Panc1 (cell line): ENCODE measurements around the gene APOL2. TPM values are rescaled to one million over a fixed set of nuclear protein-coding genes. Genes with fewer than 3 reads are reported as not detected.

Source experiments
- ATAC-seq: fragments of 200-7000 bp; cut with Tn5 transposase; 2 replicates; pipeline ENCODE4 v1.9.1; 2020; ENCODE audit warnings: mild to moderate bottlenecking, moderate library complexity
- BruUV-seq: library from RNA; stranded (reverse); fragments of 400-500 nt; replicated peaks from 2 replicates; lab custom pipeline; 2021; lab: Mats Ljungman, UMichigan
- CTCF ChIA-PET: fragments of 300-600 bp; sonication (Branson Sonifier 250); formaldehyde crosslinking; loops from one replicate; lab custom pipeline; 2022; ENCODE audit warnings: antibody characterized with exemption; lab: Charles Lee
- POLR2A ChIA-PET: fragments of 300-600 bp; sonication (Branson Sonifier 250); formaldehyde crosslinking; loops from one replicate; lab custom pipeline; 2022; ENCODE audit warnings: antibody characterized with exemption; lab: Charles Lee
- DNase-seq: peaks from one replicate; pipeline ENCODE4 v3.0.0-alpha.2; 2010; ENCODE audit warnings: low read depth, low spot score
- H3K27ac ChIP-seq: 2 replicates; pipeline ENCODE4 v1.5.1; 2011; ENCODE audit warnings: mild to moderate bottlenecking, low read length, inconsistent platforms
- H3K27me3 ChIP-seq: fragments of 200-500 bp; sonication (Bioruptor generic); 2 replicates; pipeline ENCODE4 v1.6.0; 2014; ENCODE audit warnings: low read length, inconsistent platforms; ENCODE audit not compliant: control insufficient read depth, insufficient read depth
- H3K36me3 ChIP-seq: fragments of 200-500 bp; sonication (Bioruptor generic); 2 replicates; pipeline ENCODE4 v1.5.1; 2014; ENCODE audit warnings: inconsistent platforms, mild to moderate bottlenecking, low read length, moderate library complexity; ENCODE audit not compliant: control insufficient read depth, insufficient read depth
- H3K4me1 ChIP-seq: 2 replicates; pipeline ENCODE4 v1.5.1; 2011; ENCODE audit warnings: inconsistent platforms, mild to moderate bottlenecking, low read length, moderate library complexity; ENCODE audit not compliant: control insufficient read depth, insufficient read depth
- H3K4me3 ChIP-seq, 2 experiments: 2 replicates each; pipeline ENCODE4 v1.5.1; 2011 to 2012; ENCODE audit warnings: low read depth in 2 of 2, low read length in 2 of 2, mild to moderate bottlenecking in 2 of 2, inconsistent platforms in 1 of 2, moderate library complexity in 1 of 2
- H3K9me3 ChIP-seq: fragments of 200-500 bp; sonication (Bioruptor generic); 2 replicates; pipeline ENCODE4 v1.5.1; 2014; ENCODE audit warnings: low read depth, mild to moderate bottlenecking, inconsistent platforms, low read length, moderate library complexity; ENCODE audit not compliant: control insufficient read depth, insufficient read depth
- CTCF ChIP-seq: fragments of 450-650 bp; IDR thresholded peaks from 2 replicates; pipeline ENCODE4 v1.5.1; 2017; ENCODE audit warnings: mild to moderate bottlenecking
- POLR2AphosphoS5 ChIP-seq: IDR thresholded peaks from 2 replicates; pipeline ENCODE4 v1.6.1; 2012; ENCODE audit warnings: mild to moderate bottlenecking, low read depth, low read length, moderate library complexity
- REST ChIP-seq, 2 experiments: IDR thresholded peaks; 2 replicates each; pipeline ENCODE4 v1.6.1; 2011 to 2012; ENCODE audit warnings: low read depth in 2 of 2, control low read depth in 1 of 2, low read length in 1 of 2, mild to moderate bottlenecking in 1 of 2, moderate library complexity in 1 of 2; ENCODE audit not compliant: insufficient read depth in 1 of 2
- SIN3A ChIP-seq: IDR thresholded peaks from 2 replicates; pipeline ENCODE4 v1.6.1; 2012; ENCODE audit warnings: low read depth, mild to moderate bottlenecking, low read length, moderate library complexity, borderline replicate concordance; ENCODE audit not compliant: insufficient read depth
- TCF7L2 ChIP-seq: IDR thresholded peaks from 2 replicates; pipeline ENCODE4 v1.6.1; 2011; ENCODE audit warnings: mild to moderate bottlenecking, low read depth, low read length, inconsistent platforms
- in situ Hi-C: cut with HindIII; loops from 2 replicates; pipeline ENCODE4 v1.10.0; 2016; ENCODE audit warnings: low sequenced_read_pairs, low pct_unique_long_range_greater_than_20kb
- intact Hi-C: fragments of 100-400 bp; cut with micrococcal nuclease; formaldehyde crosslinking; loops from one replicate; pipeline ENCODE4 v1.10.0; 2022; ENCODE audit not compliant: unreplicated experiment
- total RNA-seq: library from RNA; stranded (reverse); gene quantifications from one replicate; pipeline ENCODE4 v1.2.1, GENCODE V29; 2021; ENCODE audit not compliant: unreplicated experiment

APOL2 gene
- total RNA-seq, 1 experiment from 2014 or later, result 34.4 TPM

GRCh38 chr22:36213586-36213985, 25.7 kb downstream of the APOL2 start:
- H3K9me3 ChIP-seq, result no peaks in the 10 kb centered on the region
- TF ChIP-seq POLR2AphosphoS5, result no peak
- no peak for TF ChIP-seq TCF7L2
- TF ChIP-seq REST (IDR thresholded peaks at IDR 0.05; ENCODE audit: insufficient read depth in 1 of 2, low read depth in 2 of 2, low read length in 1 of 2), result no peak
- TF ChIP-seq SIN3A, result no peak
- TF ChIP-seq CTCF, result no peak
- in situ Hi-C loops, result no loop called here
- H3K27me3 ChIP-seq, result peaks cover 3% of the 10 kb centered on the region; the same call in 1 of the 2 replicates
- CTCF ChIA-PET, result no interaction called here
- H3K4me1 ChIP-seq, result no peaks in the 10 kb centered on the region
- H3K36me3 ChIP-seq, result no peaks in the 10 kb centered on the region
- no peak overlapping the region for H3K27ac ChIP-seq
- ATAC-seq (no peak), DNase-seq (no peak)
- POLR2A ChIA-PET, result no interaction called here
- BruUV-seq, result no TSS peak
- no peak overlapping the region for H3K4me3 ChIP-seq
- intact Hi-C loops, result no loop called here

- H3K27me3 ChIP-seq, result peaks cover 3% of the 10 kb centered on the region; the same call in 1 of the 2 replicates
- H3K27ac ChIP-seq, result no peak overlapping the region
- H3K36me3 ChIP-seq, result no peaks in the 10 kb centered on the region
- ChIA-PET POLR2A (no interaction called here), CTCF (interaction anchor here (0.6 kb wide), 1 partner anchor 18 kb away, joined by 11 read pairs; no protein-coding TSS in a partner anchor)
- TF ChIP-seq REST (IDR thresholded peaks at IDR 0.05; ENCODE audit: insufficient read depth in 1 of 2, low read depth in 2 of 2, low read length in 1 of 2), result no peak
- TF ChIP-seq TCF7L2, result no peak
- TF ChIP-seq POLR2AphosphoS5, result no peak
- TF ChIP-seq SIN3A, result no peak
- no peak for TF ChIP-seq CTCF
- H3K4me1 ChIP-seq, result no peaks in the 10 kb centered on the region
- in situ Hi-C loops (no loop called here), intact Hi-C loops (no loop called here)
- H3K9me3 ChIP-seq, result no peaks in the 10 kb centered on the region
- ATAC-seq, result no peak
- H3K4me3 ChIP-seq, result no peak overlapping the region
- no peak for DNase-seq
- BruUV-seq, result no TSS peak
Measured at GRCh38 chr22:36212901-36213300, 26.4 kb downstream of the APOL2 start.
